Measurements from ENCODE around the gene RPS6KA2. TPM values are rescaled to one million over a fixed set of nuclear protein-coding genes. Genes with fewer than 3 reads are reported as not detected.

RPS6KA2 gene
- total and polyA plus RNA-seq, 2 experiments from 2014 or later: 12.5 to 25.3 TPM

GRCh38 chr6:166663568-166663967, 36.5 kb upstream of the RPS6KA2 start:
- no peak overlapping the region for H3K4me3 Mint-ChIP-seq
- ATAC-seq (no peak), DNase-seq (ENCODE audit: low spot score) (no peak)
- no peak overlapping the region for H2AFZ ChIP-seq
- H3F3A ChIP-seq (replicated peaks; ENCODE audit: low read depth): no peaks in the 10 kb centered on the region
- no peaks in the 10 kb centered on the region for H3K79me2 ChIP-seq (replicated peaks; ENCODE audit: insufficient read depth)
- no peak overlapping the region for H3K4me3 ChIP-seq
- no peaks in the 10 kb centered on the region for H3K36me3 Mint-ChIP-seq (ENCODE audit: low read depth)
- no peak overlapping the region for H3K4me2 ChIP-seq
- no peak overlapping the region for H3K27ac Mint-ChIP-seq
- H3K4me1 ChIP-seq (ENCODE audit: insufficient read depth): 0 out of 2 replicates have a peak, but pooled peaks cover 5% of the 10 kb centered on the region
- no peaks in the 10 kb centered on the region for H3K9me3 Mint-ChIP-seq
- H4K20me1 ChIP-seq (replicated peaks; ENCODE audit: insufficient read depth): no peaks in the 10 kb centered on the region; the same call in 1 of the 2 replicates
- H3K36me3 ChIP-seq (ENCODE audit: insufficient read depth): no peaks in the 10 kb centered on the region
- H3K27me3 ChIP-seq (ENCODE audit: insufficient read depth): no peaks in the 10 kb centered on the region
- TF ChIP-seq CTCF (conservative IDR thresholded peaks at IDR 0.05; ENCODE audit: low read depth in 2 of 2) (no peak), ETS1 (IDR thresholded peaks at IDR 0.05) (no peak), NANOG (IDR thresholded peaks at IDR 0.05; ENCODE audit: borderline replicate concordance) (no peak), STAT1 (IDR thresholded peaks at IDR 0.05; ENCODE audit: unreplicated experiment) (no peak), JUNB (IDR thresholded peaks at IDR 0.05; ENCODE audit: unreplicated experiment) (no peak), ZNF114 (CRISPR knock-in tag; IDR thresholded peaks at IDR 0.05) (no peak), EZH2 (IDR thresholded peaks at IDR 0.05; ENCODE audit: low read depth, unreplicated experiment) (no peak), EZH2phosphoT487 (IDR thresholded peaks at IDR 0.05; ENCODE audit: unreplicated experiment) (no peak), ZNF462 (CRISPR knock-in tag; IDR thresholded peaks at IDR 0.05) (no peak), POLR2AphosphoS5 (IDR thresholded peaks at IDR 0.05; ENCODE audit: low read depth) (no peak), CREB1 (CRISPR knock-in tag; IDR thresholded peaks at IDR 0.05; ENCODE audit: low read depth) (no peak), REST (IDR thresholded peaks at IDR 0.05; ENCODE audit: unreplicated experiment) (no peak), ZNF331 (CRISPR knock-in tag; IDR thresholded peaks at IDR 0.05; ENCODE audit: low read depth) (no peak)
- H3K9me2 ChIP-seq (ENCODE audit: insufficient read depth): no peaks in the 10 kb centered on the region
- peaks cover 2% of the 10 kb centered on the region for H3K27me3 Mint-ChIP-seq (ENCODE audit: insufficient read depth, low read depth, poor library complexity)
- no peak overlapping the region for H3K27ac ChIP-seq (ENCODE audit: low read depth)
- H3K4me1 Mint-ChIP-seq: peaks cover 14% of the 10 kb centered on the region
